Inferior parietal cortex (tissue), 1 donor: Measurements from ENCODE around the gene MILR1.

ENCODE experiments used
- DNase-seq: peaks from one replicate; pipeline ENCODE4 v3.0.0-alpha.2; 2016; ENCODE audit errors: extremely low spot score

Gene MILR1

DNA sequence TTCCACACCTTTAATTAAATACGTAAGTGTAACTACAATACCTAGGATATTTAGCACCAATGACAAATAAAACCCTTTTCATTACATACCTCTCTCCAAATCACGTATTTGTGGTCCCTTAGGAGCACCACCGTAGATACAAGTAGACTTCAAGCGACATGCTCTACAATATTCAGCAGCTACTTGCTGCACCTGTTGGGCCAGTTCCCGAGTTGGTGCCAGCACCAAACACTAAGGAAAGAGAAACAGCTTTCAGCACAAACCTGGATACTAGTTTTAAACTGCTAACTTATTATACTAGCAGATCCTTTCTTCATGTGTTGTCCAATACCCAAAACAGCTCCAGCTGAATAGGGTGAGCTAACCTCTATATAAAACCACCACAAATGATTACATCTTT is 54.4 kb downstream of the MILR1 start:
- no peak for DNase-seq

DNA sequence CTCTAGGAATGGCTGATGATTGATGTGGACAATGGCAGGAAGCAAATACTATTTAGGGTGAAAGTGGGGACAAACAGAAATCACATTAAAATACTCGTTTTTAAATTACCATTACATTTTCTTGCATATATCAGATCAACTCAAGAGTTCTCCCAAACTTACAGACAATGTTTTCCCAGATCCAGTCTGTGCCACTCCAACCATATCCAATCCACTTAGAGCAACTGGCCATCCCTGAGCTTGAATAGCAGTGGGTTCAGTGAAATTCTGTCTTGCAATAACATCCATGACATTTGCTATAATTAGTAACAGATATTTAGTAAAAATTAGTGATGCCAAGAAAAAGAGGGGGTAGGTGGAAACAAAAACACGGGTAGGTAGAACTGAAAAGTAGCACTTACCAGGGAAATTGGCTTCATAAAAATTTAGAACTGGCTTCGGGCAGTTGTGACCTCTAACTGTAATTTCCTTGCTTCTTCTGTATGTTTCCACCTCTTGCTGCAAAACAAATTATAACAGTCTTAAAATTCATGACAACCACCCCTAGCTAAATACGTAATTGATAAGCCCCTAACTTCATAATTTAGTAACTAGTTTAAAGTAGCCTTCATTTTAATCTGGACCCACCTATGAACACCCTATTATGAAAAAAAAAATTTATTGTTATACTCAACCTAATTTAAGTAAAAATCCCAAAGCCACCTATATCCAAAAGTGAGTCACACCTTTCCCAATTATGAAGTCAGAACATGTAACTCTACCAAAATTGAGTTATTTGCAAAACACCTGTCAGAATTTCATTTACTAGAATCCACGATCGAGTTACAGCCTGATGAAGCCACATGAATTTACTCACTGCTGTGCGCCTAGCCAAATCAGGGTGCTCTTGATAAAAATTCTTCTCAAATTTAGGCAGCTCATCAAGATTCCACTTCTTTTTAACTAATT is 55.2 kb downstream of the MILR1 start:
- DNase-seq, result no peak

DNA sequence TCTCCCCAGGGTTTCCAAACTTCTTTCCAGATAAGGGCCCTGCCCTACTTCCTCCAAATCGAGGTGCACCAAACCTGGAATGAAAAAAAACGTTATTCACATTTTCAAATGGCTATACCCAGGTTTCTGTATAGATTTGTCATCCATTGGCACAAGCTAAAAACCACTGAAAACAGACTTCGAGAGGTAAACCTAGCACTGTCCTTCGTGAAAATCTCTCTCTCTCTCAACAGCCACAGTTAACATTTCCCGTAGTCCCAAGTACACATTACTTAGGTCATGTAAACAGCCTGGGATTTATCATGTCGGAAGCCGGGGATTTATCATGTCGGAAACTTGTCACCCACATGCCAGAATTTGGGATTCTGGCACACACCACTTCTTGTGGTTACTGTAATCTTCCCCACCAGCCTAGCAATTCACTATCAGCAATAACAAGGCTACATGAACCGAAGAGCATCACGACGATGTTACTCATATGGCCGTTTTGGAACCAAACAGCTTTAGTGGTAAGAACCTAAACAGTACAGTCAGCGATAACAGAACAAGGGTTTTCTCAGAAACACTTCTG is 55.9 kb downstream of the MILR1 start:
- DNase-seq, result peak; percentile 13

DNA sequence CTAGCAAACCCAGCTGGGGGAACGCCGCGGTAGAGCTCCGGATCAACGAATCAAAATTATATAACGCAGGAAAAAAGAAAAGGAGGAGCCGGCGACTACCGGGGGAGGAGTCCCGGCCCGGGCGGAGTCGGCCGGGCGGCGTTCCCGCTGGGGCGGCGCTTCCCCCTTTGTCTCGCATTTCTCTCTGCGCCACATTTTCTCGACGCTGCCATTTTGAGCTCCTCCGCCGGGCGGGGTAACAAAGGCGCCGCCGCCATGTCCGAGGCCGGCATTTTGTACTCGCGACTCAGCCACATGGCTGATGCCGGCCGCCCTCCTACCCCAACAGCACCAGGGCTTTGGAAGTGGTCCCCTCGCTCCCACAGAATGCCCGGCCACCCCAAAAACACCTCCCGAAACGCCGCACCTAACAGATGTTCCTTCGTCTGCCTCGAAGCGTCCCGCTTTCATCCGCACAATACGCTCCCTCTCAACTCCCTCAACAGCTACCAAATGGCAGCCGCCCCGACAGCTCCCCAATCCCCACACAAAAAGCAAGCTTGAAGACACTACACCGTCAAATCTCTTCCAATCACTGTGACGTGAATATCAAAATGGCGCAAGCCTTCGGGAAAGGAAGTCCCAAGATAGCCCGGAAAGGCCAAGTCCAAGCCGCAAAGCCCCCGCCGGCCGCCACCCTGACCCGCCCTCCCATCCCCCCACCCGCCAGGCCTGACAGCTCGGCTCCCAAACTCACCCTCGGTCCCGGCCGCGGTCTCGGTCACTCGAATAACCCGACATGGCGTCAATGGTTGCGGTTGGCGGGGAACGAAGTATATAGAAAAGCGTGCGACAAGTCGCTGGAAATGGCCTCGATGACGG is 56.7 kb downstream of the MILR1 start:
- DNase-seq, result peak; percentile 91

DNA sequence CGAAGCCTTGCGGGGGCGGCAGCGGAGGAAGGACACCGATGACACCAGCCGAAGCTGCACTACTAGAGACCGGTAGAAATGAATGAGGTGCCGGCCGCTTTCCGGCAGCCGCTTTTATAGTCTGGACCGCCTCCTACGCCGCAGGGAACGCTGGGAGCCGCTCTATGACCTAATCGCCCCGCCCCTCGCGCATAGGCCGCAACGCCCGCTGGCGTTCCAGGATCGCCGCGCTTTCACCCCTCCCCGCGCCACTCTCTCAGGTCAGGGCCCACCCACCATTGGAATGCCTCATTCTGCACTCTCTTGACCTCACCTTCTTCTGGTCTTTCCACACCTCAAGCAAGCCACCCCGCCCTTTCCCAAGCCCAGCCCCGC is 57.3 kb downstream of the MILR1 start, which contains the start of gene DDX5:
Gene DDX5, minus strand, starts transcription at position 89 of the 375 bp plus-strand sequence. CDS start 170 bp downstream, outside the sequence.
- DNase-seq, result peak; percentile 95

DNA sequence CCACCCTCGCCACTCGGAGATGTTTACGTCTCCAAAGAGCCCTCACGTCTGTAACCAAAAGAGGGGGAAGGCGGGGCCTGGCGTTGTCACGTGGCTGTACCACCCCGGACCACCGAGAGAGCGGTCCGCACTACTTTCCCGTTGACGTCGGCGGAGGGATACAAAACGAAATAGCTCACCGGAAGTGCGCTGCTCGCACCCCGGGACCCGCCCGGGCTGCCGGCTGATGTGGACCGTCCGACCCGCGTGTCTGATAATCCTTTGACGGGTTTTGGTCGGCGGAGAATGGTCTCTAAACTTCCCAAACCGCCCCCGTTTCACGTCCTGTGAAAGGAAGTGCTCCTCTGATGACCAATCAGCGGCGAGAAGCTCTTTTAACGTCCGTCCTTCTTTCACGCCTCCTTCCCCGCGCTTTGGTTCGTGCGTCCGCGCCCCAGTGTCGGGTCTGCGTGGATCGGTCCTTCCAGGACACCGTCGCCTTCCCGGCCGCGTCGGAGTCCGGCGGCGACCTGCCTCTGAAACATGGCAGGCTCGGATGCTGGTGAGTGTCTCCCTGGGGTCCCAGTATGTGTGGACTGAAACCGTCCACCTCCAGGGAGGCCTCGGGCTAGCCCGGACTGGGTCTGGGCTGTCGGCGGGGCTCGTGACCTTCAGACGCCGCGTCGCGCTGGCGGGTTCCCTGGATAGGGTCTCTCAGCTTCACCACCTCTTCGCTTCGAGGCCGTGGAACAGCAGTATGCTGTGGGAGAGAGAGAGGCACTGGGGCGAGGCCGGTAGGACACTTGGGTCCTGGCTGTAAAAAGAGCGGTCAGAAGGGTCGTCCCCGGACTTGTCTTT is 57.9 kb downstream of the MILR1 start, which contains the start of gene CEP95:
Gene CEP95, plus strand, starts transcription at position 402 of the 837 bp plus-strand sequence. Its CDS starts 121 bp downstream, at position 523.
- peak; percentile 93 for DNase-seq

DNA sequence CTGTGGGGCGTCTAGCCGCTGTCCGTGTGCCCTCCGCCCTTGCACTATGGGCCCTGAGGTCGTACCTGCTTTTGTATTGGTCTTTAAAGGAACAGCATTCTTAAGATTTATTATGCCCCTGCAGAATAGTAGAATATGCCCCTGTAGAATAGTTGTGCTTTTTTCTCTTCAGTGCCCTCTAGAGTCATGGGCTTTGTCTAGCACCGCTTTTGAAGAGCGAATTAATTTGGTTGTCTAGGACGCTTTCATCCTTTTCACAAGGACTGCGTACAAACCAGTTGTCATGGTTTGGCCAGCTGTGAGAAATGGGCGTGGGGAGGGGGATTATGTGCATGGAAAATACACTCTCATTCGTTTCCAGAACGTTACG is 58.5 kb downstream of the MILR1 start:
- DNase-seq, result peak; percentile 72

DNA sequence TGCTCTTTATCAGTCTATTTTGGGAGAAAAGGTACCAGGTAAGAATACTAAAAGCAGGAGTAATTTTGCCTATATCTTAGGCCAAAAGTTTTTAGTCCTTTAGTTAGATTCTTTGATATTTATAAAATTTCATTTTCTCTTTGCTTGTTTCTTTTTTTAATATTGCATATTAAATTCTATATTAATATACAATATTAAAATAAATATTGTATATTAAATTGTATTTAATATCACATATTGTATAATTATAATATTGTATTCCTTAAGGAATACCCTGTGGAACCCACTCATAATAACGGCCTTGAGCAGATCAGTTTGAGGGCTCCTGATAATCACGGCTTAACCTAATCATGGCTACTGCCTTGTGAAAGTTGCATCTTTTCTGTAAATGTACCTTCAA is 59.8 kb downstream of the MILR1 start:
- DNase-seq, result no peak

DNA sequence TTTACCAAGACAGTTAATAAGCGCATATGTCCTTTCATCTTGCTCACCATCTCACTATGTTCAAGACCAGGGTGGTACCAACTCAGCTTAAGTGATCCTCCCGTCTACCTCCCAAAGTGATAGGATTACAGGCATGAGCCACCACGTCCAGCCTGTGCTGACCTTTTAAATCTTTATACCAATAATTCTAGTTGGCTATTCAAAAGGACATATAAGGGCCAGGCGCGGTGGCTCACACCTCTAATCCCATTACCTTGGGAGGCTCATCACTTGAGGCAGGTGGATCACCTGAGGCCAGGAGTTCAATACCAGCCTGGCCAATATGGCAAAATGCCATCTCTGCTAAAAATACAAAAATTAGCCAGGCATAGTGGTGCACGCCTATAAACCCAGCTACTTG is 60.3 kb downstream of the MILR1 start:
- no peak for DNase-seq

DNA sequence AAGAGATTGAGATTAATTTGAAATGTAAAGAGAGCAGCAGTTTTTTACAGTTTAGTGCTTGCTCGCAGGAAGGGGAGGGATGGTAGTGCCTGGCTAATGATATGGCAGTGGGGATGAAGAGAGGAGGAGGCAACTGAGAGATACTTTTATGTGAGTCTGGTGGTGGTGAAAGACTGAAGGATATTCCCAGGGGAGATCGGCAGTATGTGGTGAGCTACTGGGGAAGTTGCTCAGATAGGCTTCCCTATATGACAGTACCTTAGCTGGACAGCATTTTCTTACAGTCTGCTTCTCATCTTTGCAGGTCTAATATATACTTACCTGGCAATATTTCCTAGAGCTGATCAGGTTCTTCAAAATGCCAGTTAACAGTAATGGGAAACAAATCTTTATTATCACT is 66.5 kb downstream of the MILR1 start:
- DNase-seq, result no peak

DNA sequence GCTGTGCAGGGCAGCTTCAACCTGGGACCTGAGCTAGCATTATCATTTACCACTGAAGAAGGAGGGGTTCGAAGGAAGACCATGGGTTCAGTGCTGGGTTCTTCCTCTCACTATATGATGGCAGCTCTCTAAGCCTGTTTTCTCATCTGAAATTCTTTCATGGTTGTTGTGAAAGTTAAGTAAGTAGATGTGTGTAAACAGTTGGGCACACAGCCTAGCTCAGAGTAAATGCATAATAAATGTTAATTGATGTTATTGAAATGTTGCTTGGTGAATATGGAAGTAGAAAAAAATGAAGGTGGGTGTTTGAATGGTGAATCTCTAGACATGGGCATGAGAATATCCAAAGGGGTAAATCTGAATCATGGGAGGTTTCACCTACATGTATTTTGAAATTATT is 66.9 kb downstream of the MILR1 start:
- no peak for DNase-seq
